Keratinocyte (primary cell): ENCODE results near the gene TBC1D7. TPM values are rescaled to one million over a fixed set of nuclear protein-coding genes. Genes with fewer than 3 reads are reported as not detected.

Source experiments
- DNase-seq: peaks from one replicate; pipeline ENCODE4 v3.0.0-alpha.2; 2011; ENCODE audit warnings: low read depth, missing footprints, low spot score
- FAIRE-seq: peaks from 2 replicates; lab custom pipeline; 2011; peaks lifted over from hg19 to GRCh38; lab: Jason Lieb, UNC
- H2AFZ ChIP-seq: 2 replicates; pipeline ENCODE4 v1.6.0; 2012; ENCODE audit warnings: low read length, control low read depth, inconsistent platforms; ENCODE audit not compliant: control insufficient read depth
- H3K27ac ChIP-seq: 2 replicates; pipeline ENCODE4 v1.5.1; 2011; ENCODE audit warnings: low read length; ENCODE audit not compliant: control insufficient read depth, insufficient read depth
- H3K27me3 ChIP-seq: 3 replicates; pipeline ENCODE4 v1.6.0; 2011; ENCODE audit warnings: low read length; ENCODE audit not compliant: control insufficient read depth, insufficient read depth; ENCODE audit errors: extremely low read depth
- H3K36me3 ChIP-seq, 2 experiments: 2 replicates in 1 of 2; 3 replicates in 1 of 2; pipeline ENCODE4 v1.5.1; 2011; ENCODE audit warnings: low read length in 2 of 2, mild to moderate bottlenecking in 1 of 2; ENCODE audit not compliant: control insufficient read depth in 2 of 2, insufficient read depth in 2 of 2; ENCODE audit errors: extremely low read depth in 1 of 2
- H3K4me1 ChIP-seq: 3 replicates; pipeline ENCODE4 v1.5.1; 2011; ENCODE audit warnings: low read length; ENCODE audit not compliant: control insufficient read depth, insufficient read depth; ENCODE audit errors: extremely low read depth
- H3K4me2 ChIP-seq: 3 replicates; pipeline ENCODE4 v1.6.0; 2011; ENCODE audit warnings: low read depth, low read length; ENCODE audit not compliant: control insufficient read depth, insufficient read depth; ENCODE audit errors: extremely low read depth
- H3K4me3 ChIP-seq, 3 experiments: fragments of 200-600 bp in 1 of 3; sonication (generic) in 1 of 3; 2 replicates in 2 of 3; 3 replicates in 1 of 3; pipeline ENCODE4 v1.5.1; 2011 to 2016; ENCODE audit warnings: low read length in 3 of 3, mild to moderate bottlenecking in 3 of 3, control low read depth in 2 of 3, inconsistent platforms in 1 of 3, low read depth in 1 of 3, mixed read lengths in 1 of 3, mixed run types in 1 of 3, moderate library complexity in 1 of 3; ENCODE audit not compliant: control insufficient read depth in 2 of 3, insufficient read depth in 2 of 3; ENCODE audit errors: extremely low read depth in 1 of 3
- H3K79me2 ChIP-seq: 2 replicates; pipeline ENCODE4 v1.6.0; 2012; ENCODE audit warnings: low read length; ENCODE audit not compliant: control insufficient read depth, insufficient read depth
- H3K9ac ChIP-seq: 3 replicates; pipeline ENCODE4 v1.6.0; 2011; ENCODE audit warnings: low read length; ENCODE audit not compliant: control insufficient read depth, insufficient read depth; ENCODE audit errors: extremely low read depth
- H3K9me1 ChIP-seq: 3 replicates; pipeline ENCODE4 v1.6.0; 2011; ENCODE audit warnings: low read length; ENCODE audit not compliant: control insufficient read depth, insufficient read depth; ENCODE audit errors: extremely low read depth
- H3K9me3 ChIP-seq: 2 replicates; pipeline ENCODE4 v1.5.1; 2012; ENCODE audit warnings: low read depth, low read length; ENCODE audit not compliant: control insufficient read depth
- H4K20me1 ChIP-seq: 3 replicates; pipeline ENCODE4 v1.6.0; 2011; ENCODE audit warnings: low read length; ENCODE audit not compliant: control insufficient read depth, insufficient read depth; ENCODE audit errors: extremely low read depth
- CTCF ChIP-seq, 3 experiments: IDR thresholded peaks in 1 of 3; conservative IDR thresholded peaks in 1 of 3; optimal IDR thresholded peaks in 1 of 3; 2 replicates in 2 of 3; 3 replicates in 1 of 3; pipeline versions ENCODE3 to v1.5.1; 2011; ENCODE audit warnings: low read length in 3 of 3, mild to moderate bottlenecking in 3 of 3, moderate library complexity in 2 of 3, control low read depth in 1 of 3, inconsistent platforms in 1 of 3; ENCODE audit not compliant: insufficient read depth in 2 of 3; ENCODE audit errors: extremely low read depth in 1 of 3
- EZH2 ChIP-seq: IDR thresholded peaks from one replicate; pipeline ENCODE4 v1.6.1; 2012; ENCODE audit warnings: inconsistent platforms, mild to moderate bottlenecking, low read length, moderate library complexity
- dilution Hi-C: fragments of 300-500 bp; cut with MboI; formaldehyde crosslinking; loops from one replicate; pipeline ENCODE4 v1.7.0; 2020; ENCODE audit warnings: low sequenced_read_pairs; ENCODE audit not compliant: extremely low pct_ligation_motif_present
- polyA plus RNA-seq, 5 experiments: library from polyadenylated mRNA; depleted of rRNA in 3 of 5; stranded (reverse) in 3 of 5; stranded (forward) in 1 of 5; unstranded in 1 of 5; fragments of >200 nt; gene quantifications; 1 replicate in 1 of 5; 2 replicates in 3 of 5; 3 replicates in 1 of 5; pipeline versions ENCODE4 v1.2.1 to v1.2.3, GENCODE V29; 2011 to 2012; ENCODE audit warnings: missing spikeins in 2 of 5, low read depth in 1 of 5, low replicate concordance in 1 of 5

The TBC1D7 gene
- polyA plus RNA-seq, 1 donor (not counting 4 experiments of a cell fraction or from before 2014, with no cell fraction given): 30.4 TPM

- Histone ChIP-seq H4K20me1 (peaks cover 2% of the 10 kb centered on the region), H3K27me3 (no peaks in the 10 kb centered on the region), H3K9ac (no peak overlapping the region), H3K4me3 (no peak overlapping the region), H2AFZ (no peak overlapping the region), H3K9me1 (no peaks in the 10 kb centered on the region), H3K4me2 (peak overlapping the region; percentile 46), H3K4me1 (peaks cover 23% of the 10 kb centered on the region), H3K27ac (no peak overlapping the region), H3K36me3 (peaks cover 0 to 1% of the 10 kb centered on the region in 2 experiments), H3K9me3 (no peaks in the 10 kb centered on the region), H3K79me2 (no peaks in the 10 kb centered on the region)
- dilution Hi-C loops: no loop called here
- TF ChIP-seq CTCF (optimal IDR thresholded peaks at IDR 0.05 in 1 of 3, IDR thresholded peaks at IDR 0.05 in 1 of 3, conservative IDR thresholded peaks at IDR 0.05 in 1 of 3; ENCODE audit: extremely low read depth in 1 of 3, insufficient read depth in 2 of 3, low read length in 3 of 3): no peak
- TF ChIP-seq EZH2: no peak
- FAIRE-seq: peak; percentile 52
- DNase-seq: no peak
Measured at GRCh38 chr6:13375360-13375878, 47.1 kb upstream of the TBC1D7 start.

- TF ChIP-seq CTCF (optimal IDR thresholded peaks at IDR 0.05 in 1 of 3, IDR thresholded peaks at IDR 0.05 in 1 of 3, conservative IDR thresholded peaks at IDR 0.05 in 1 of 3; ENCODE audit: extremely low read depth in 1 of 3, insufficient read depth in 2 of 3, low read length in 3 of 3) (no peak), EZH2 (no peak)
- peaks cover 0 to 1% of the 10 kb centered on the region in 2 experiments for H3K36me3 ChIP-seq
- peaks cover 2% of the 10 kb centered on the region for H4K20me1 ChIP-seq
- no peak overlapping the region for H3K4me2 ChIP-seq
- H3K4me1 ChIP-seq: peaks cover 30% of the 10 kb centered on the region
- dilution Hi-C loops: no loop called here
- H3K9me3 ChIP-seq: no peaks in the 10 kb centered on the region
- no peak overlapping the region for H3K9ac ChIP-seq
- H3K27me3 ChIP-seq: no peaks in the 10 kb centered on the region
- FAIRE-seq: no peak
- no peaks in the 10 kb centered on the region for H3K79me2 ChIP-seq
- no peaks in the 10 kb centered on the region for H3K9me1 ChIP-seq
- no peak overlapping the region for H3K4me3 ChIP-seq
- DNase-seq: no peak
- no peak overlapping the region for H3K27ac ChIP-seq
- H2AFZ ChIP-seq: no peak overlapping the region
Measured at GRCh38 chr6:13373919-13374318, 45.6 kb upstream of the TBC1D7 start.
